GM18951 (cell line): Measurements from ENCODE around the gene REST.

Source experiments
- POLR2A ChIP-seq: IDR thresholded peaks from 4 replicates; pipeline ENCODE4 v1.6.1; 2011; ENCODE audit warnings: mild to moderate bottlenecking; ENCODE audit not compliant: insufficient read length, insufficient read depth; ENCODE audit errors: extremely low read depth
- in situ Hi-C: fragments of 300-500 bp; cut with MboI; formaldehyde crosslinking; loops from one replicate; pipeline ENCODE4 v1.12.0; 2022; ENCODE audit warnings: low sequenced_read_pairs, mixed read lengths, inconsistent platforms; ENCODE audit not compliant: unreplicated experiment

Gene REST

GRCh38 chr4:56978750-56979303, 71.1 kb downstream of the REST start, which contains the start of gene POLR2B:
POLR2B (plus strand) TSS chr4:56978896; CDS start chr4:56978986, 90 bp downstream.
- peak; percentile 84 for TF ChIP-seq POLR2A
- in situ Hi-C loops, result no loop called here

DNA sequence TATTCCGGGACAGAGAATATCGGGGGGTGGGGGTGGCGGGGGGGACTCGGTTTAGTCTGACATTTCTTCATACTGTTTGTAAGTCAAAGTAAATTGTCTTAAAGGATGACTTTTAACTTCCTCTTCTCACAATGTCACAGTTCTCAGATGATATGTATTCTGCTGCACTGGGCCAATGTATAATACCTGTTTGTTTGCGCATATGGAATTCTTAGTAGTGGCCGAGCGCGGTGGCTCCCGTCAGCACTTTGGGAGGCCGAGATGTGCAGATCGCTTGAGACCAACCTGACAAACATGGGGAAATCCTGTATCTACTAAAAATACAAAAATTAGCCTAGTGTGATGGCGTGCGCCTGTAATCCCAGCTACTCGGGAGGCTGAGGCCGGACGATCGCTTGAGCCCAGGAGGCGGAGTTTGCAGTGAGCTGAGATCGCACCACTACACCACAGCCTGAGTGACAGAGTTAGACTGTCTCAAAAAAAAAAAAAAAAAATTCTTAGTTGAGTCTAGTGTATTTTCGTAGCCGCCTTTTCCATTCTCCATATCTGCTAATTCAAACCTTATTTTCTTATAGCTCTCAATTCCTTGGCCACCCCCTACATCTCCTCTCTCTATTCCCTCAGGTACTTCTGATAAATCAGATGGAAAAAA, 71.8 kb downstream of the REST start:
- TF ChIP-seq POLR2A, result no peak
- in situ Hi-C loops, result no loop called here

DNA sequence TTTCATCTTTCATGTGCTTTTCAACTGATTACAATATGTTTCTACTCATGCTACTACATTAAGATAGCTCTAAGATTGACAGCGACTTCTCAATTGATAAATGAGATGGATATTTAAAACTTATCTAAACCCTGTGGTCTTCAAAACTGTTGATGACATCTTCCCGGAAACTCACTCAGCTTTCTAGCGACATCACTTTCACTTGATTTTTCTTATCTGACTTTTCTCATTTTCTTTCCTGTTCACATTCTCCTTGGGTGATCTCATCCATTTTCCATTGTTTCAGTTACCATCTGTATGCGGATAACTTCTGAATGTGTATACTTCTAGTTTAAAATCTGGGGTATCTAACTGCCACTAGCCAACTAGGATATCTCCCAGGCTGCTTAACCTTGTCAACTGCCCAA, 74.1 kb downstream of the REST start:
- in situ Hi-C loops, result no loop called here
- no peak for TF ChIP-seq POLR2A

DNA sequence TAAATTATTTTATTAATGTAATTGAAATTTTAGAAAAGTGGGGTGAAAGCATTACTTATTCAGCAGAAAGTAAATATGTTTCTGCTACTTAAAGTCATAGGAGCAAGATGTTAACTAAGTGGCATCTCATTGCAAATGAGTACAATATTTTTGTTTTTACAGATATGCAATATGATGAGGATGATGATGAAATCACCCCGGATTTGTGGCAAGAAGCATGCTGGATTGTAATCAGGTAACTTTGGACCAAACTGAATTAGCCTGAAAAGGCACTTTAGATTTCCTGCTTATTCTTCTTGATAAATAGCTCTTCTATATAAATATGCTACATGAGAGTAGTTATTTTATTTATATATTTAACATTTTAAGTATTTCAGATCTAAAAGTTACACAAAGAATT, 78.5 kb downstream of the REST start:
- TF ChIP-seq POLR2A, result no peak
- in situ Hi-C loops, result no loop called here

DNA sequence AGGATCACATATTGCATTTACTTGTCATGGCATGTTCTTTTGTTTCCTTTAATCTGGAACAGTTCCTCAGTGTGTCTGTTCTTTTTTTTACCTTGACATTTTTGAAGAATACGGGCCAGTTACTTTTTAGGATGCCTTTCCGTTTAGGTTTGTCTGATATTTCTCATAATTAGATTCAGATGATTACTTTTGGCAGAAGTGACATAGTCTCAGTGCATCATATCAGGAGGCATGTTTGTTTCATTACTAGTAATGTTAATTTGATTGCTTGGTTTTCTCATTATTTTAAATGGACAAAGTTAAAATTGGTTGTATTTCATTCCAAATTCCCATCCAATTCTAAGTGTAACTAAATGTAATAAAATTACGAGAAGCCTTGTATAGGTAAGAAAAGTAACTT, 79.3 kb downstream of the REST start:
- no peak for TF ChIP-seq POLR2A
- in situ Hi-C loops, result no loop called here

- in situ Hi-C loops, result no loop called here
- TF ChIP-seq POLR2A, result no peak
Observed at GRCh38 chr4:56990109-56990905, 82.6 kb downstream of the REST start.

GRCh38 chr4:56995525-56995924, 87.8 kb downstream of the REST start:
- no peak for TF ChIP-seq POLR2A
- in situ Hi-C loops, result no loop called here

DNA sequence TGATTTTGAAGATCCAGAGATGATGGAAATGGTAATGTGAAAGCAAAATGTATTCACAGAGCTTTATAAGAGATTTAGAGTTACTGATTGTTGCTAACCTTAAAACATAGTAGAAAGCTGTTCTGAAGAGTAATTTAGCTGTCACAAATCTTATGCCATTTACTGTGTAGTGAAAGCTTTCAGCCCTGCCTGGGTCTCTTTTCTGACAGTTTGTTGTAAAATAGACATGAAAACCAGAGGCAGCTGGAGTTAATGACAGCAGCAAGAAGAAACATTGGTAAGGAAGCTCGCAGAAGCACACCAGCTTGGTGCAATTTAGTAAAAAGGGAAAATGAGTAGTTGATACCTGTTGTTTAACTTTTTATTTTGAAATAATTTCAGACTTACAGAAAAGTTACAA, 92.1 kb downstream of the REST start:
- no peak for TF ChIP-seq POLR2A
- in situ Hi-C loops, result no loop called here

- in situ Hi-C loops, result no loop called here
- TF ChIP-seq POLR2A, result no peak
Observed at GRCh38 chr4:57013543-57014120, 105.9 kb downstream of the REST start.
